Occipital lobe (tissue), 2 donors: ENCODE data around the gene ITGA1. TPM values are rescaled to one million over a fixed set of nuclear protein-coding genes. Genes with fewer than 3 reads are reported as not detected.
"Not testable (repeated sequence)": the region's sequence is repeated elsewhere in the genome, so short reads cannot be mapped to it uniquely, and the experiment has no call there.

ENCODE experiments used
- DNase-seq: peaks from one replicate; lab custom pipeline; 2025; lab: John Stamatoyannopoulos, UW
- total RNA-seq: library from RNA; depleted of rRNA; stranded (reverse); fragments of >200 nt; gene quantifications from one replicate; pipeline ENCODE4 v1.2.3, GENCODE V29; 2014

Gene ITGA1
- total RNA-seq = 7.2 TPM

- no peak for DNase-seq
These were observed at the start of gene ITGA1, which contains the start of gene PELO for GRCh38 chr5:52787600-52788504. ITGA1 (plus strand) TSS chr5:52787916; CDS start chr5:52788354, 438 bp downstream. PELO (plus strand) TSS chr5:52787916; CDS start chr5:52800395, 12,479 bp downstream.

GRCh38 chr5:52738095-52738506 is 49.6 kb upstream of the ITGA1 start:
- no peak for DNase-seq

GRCh38 chr5:52740007-52740406 is 47.7 kb upstream of the ITGA1 start:
- DNase-seq = no peak

GRCh38 chr5:52743012-52743411 is 44.7 kb upstream of the ITGA1 start:
- no peak for DNase-seq

- no peak for DNase-seq
These were observed 44.2 kb upstream of the ITGA1 start for GRCh38 chr5:52743529-52743928.

GRCh38 chr5:52743970-52744369 is 43.7 kb upstream of the ITGA1 start:
- DNase-seq = no peak

GRCh38 chr5:52744867-52745458 is 42.8 kb upstream of the ITGA1 start:
- not testable (repeated sequence) for DNase-seq

- no peak for DNase-seq
These were observed 41.2 kb upstream of the ITGA1 start for GRCh38 chr5:52746539-52746938.

- no peak for DNase-seq
These were observed 39.1 kb upstream of the ITGA1 start for GRCh38 chr5:52748590-52748989.

GRCh38 chr5:52749666-52750065 is 38.0 kb upstream of the ITGA1 start:
- DNase-seq = no peak

GRCh38 chr5:52751137-52751536 is 36.6 kb upstream of the ITGA1 start:
- DNase-seq = no peak

- no peak for DNase-seq
These were observed 33.7 kb upstream of the ITGA1 start for GRCh38 chr5:52754051-52754450.

- DNase-seq = no peak
These were observed 30.2 kb upstream of the ITGA1 start for GRCh38 chr5:52757527-52757926.

GRCh38 chr5:52758014-52758413 is 29.7 kb upstream of the ITGA1 start:
- DNase-seq = no peak

GRCh38 chr5:52759331-52759730 is 28.4 kb upstream of the ITGA1 start:
- DNase-seq = no peak

- no peak for DNase-seq
These were observed 26.9 kb upstream of the ITGA1 start for GRCh38 chr5:52760695-52761366.

- DNase-seq = no peak
These were observed 20.4 kb upstream of the ITGA1 start for GRCh38 chr5:52767217-52767743.

- DNase-seq = no peak
These were observed 19.8 kb upstream of the ITGA1 start for GRCh38 chr5:52767766-52768480.

- DNase-seq = no peak
These were observed 18.7 kb upstream of the ITGA1 start for GRCh38 chr5:52769061-52769460.

- DNase-seq = no peak
These were observed 17.3 kb upstream of the ITGA1 start for GRCh38 chr5:52770287-52770939.
